Measurements from ENCODE around the gene HTT.

HTT gene

GRCh38 chr4:3217266-3217665 is 142.8 kb downstream of the HTT start:
- DNase-seq (ENCODE audit: low read depth in 1 of 2, low spot score in 1 of 2): no peak

GRCh38 chr4:3217771-3218170 is 143.3 kb downstream of the HTT start:
- no peak for DNase-seq (ENCODE audit: low read depth in 1 of 2, low spot score in 1 of 2)

- DNase-seq (ENCODE audit: low read depth in 1 of 2, low spot score in 1 of 2): no peak
These were observed 144.6 kb downstream of the HTT start for GRCh38 chr4:3218824-3219760.

- DNase-seq (ENCODE audit: low read depth in 1 of 2, low spot score in 1 of 2): no peak
These were observed 145.4 kb downstream of the HTT start for GRCh38 chr4:3219761-3220475.

- DNase-seq (ENCODE audit: low read depth in 1 of 2, low spot score in 1 of 2): no peak
These were observed 146.1 kb downstream of the HTT start for GRCh38 chr4:3220476-3221183.

- DNase-seq (ENCODE audit: low read depth in 1 of 2, low spot score in 1 of 2): no peak
These were observed 146.7 kb downstream of the HTT start for GRCh38 chr4:3221184-3221494.

GRCh38 chr4:3221996-3222395 is 147.5 kb downstream of the HTT start:
- DNase-seq (ENCODE audit: low read depth in 1 of 2, low spot score in 1 of 2): no peak

GRCh38 chr4:3223346-3223745 is 148.9 kb downstream of the HTT start:
- DNase-seq (ENCODE audit: low read depth in 1 of 2, low spot score in 1 of 2): no peak

GRCh38 chr4:3223956-3224748 is 149.7 kb downstream of the HTT start:
- DNase-seq (ENCODE audit: low read depth in 1 of 2, low spot score in 1 of 2): no peak

- no peak for DNase-seq (ENCODE audit: low read depth in 1 of 2, low spot score in 1 of 2)
These were observed 150.8 kb downstream of the HTT start for GRCh38 chr4:3225071-3225850.

- no peak for DNase-seq (ENCODE audit: low read depth in 1 of 2, low spot score in 1 of 2)
These were observed 151.5 kb downstream of the HTT start for GRCh38 chr4:3225936-3226335.

- no peak for DNase-seq (ENCODE audit: low read depth in 1 of 2, low spot score in 1 of 2)
These were observed 152.0 kb downstream of the HTT start for GRCh38 chr4:3226467-3226866.

GRCh38 chr4:3226944-3227343 is 152.5 kb downstream of the HTT start:
- no peak for DNase-seq (ENCODE audit: low read depth in 1 of 2, low spot score in 1 of 2)

GRCh38 chr4:3227878-3228675 is 153.6 kb downstream of the HTT start:
- DNase-seq (ENCODE audit: low read depth in 1 of 2, low spot score in 1 of 2): no peak

- no peak for DNase-seq (ENCODE audit: low read depth in 1 of 2, low spot score in 1 of 2)
These were observed 154.4 kb downstream of the HTT start for GRCh38 chr4:3228881-3229280.

- DNase-seq (ENCODE audit: low read depth in 1 of 2, low spot score in 1 of 2): no peak
These were observed 154.8 kb downstream of the HTT start for GRCh38 chr4:3229328-3229727.

GRCh38 chr4:3229964-3230363 is 155.5 kb downstream of the HTT start:
- DNase-seq (ENCODE audit: low read depth in 1 of 2, low spot score in 1 of 2): no peak

- DNase-seq (ENCODE audit: low read depth in 1 of 2, low spot score in 1 of 2): no peak
These were observed 157.0 kb downstream of the HTT start for GRCh38 chr4:3231471-3231870.

- no peak for DNase-seq (ENCODE audit: low read depth in 1 of 2, low spot score in 1 of 2)
These were observed 157.5 kb downstream of the HTT start for GRCh38 chr4:3232001-3232400.

GRCh38 chr4:3232871-3233271 is 158.4 kb downstream of the HTT start:
- no peak for DNase-seq (ENCODE audit: low read depth in 1 of 2, low spot score in 1 of 2)

Data from stimulated activated CD4-positive, alpha-beta T cell treated with anti-CD3 and anti-CD28 coated beads, Interleukin-15, amount 100 ng/mL, for 1 hour (primary cell).